ENCODE results near the gene PISD. TPM values are rescaled to one million over a fixed set of nuclear protein-coding genes. Genes with fewer than 3 reads are reported as not detected.

Gene PISD
- total RNA-seq, 4 donors from 2014 or later: 21.8 to 205 (median 42.2) TPM

DNA sequence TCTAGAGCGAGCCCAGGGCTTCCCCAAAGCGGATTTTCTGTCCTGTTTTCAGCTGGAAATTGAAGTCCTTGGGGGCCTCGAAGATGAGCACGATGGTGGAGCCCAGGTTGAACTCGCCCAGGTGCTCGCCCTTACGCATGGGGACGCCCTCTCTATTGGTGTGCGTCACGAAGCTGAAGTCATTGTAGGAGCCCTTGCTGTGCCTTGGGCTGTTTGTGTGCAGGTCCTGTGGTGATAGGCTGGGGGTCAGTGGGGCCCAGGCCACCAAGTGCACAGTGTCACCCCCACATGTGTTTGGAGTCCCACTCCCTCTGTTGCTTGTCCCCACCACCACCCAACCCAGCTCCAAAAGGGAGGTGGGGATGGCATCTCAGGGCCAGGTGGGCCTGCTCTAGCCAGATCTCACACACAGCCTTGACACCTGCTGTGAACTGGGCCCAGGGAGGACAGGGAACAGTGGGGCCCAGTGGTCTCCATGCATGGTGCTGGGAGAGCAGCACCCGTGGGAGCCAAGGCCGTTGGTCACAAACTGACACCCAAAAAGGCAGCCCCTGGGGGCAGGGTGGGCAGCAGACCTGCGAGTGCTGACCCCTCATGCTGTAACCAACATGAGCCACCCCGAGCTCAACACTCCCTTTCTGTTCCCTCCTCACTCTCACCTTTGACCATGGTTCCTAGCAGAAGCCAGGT is 42.3 kb downstream of the PISD start:
- Histone ChIP-seq H3K36me3 (no peaks in the 10 kb centered on the region), H3K4me1 (no peaks in the 10 kb centered on the region), H3K9me3 (no peaks in the 10 kb centered on the region), H3K27ac (no peak overlapping the region), H3K4me3 (no peak overlapping the region), H3K27me3 (no peaks in the 10 kb centered on the region)
- no peak for TF ChIP-seq POLR2A (IDR thresholded peaks at IDR 0.05)
- no peak for TF ChIP-seq CTCF (IDR thresholded peaks at IDR 0.05)
- intact Hi-C loops (cut with DNase I; ENCODE audit: low total_unique reads): no loop called here
- DNase-seq: no peak

DNA sequence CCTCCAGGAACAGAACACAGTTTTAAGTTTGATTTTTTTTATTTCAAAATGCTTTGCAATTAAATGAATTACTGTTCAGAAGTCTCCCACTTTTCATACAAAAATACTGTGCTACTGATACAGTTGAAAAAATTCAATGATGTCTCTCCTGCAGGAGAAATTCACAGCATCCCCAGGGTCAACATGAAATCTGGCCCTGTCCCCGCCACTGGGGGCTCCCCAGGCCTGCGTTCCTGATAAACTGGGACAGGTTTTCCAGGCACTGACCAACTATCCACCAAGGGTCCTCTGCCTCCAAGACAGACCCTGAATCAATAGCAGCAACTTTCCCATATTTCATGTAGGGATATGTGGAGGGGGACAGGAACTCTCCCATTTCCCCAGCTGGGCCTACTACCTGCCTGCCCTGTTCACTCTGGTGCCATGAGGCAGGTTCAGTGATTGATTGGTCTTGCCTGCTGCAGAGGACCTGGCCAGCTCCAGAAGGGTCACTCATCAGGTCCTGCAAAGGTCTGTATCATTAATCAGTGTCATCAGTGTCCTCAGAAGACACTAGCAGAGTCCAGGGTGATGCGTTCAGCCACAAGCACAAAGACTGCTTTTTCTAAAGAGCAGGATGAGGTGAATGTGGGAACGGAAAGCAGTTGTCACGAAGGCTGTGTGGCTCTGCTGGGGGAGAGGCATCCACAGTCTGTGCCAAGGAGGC is 43.4 kb downstream of the PISD start:
- no peak for DNase-seq
- no peak overlapping the region for H3K4me3 ChIP-seq
- H3K27ac ChIP-seq: no peak overlapping the region
- TF ChIP-seq POLR2A (IDR thresholded peaks at IDR 0.05) (no peak), CTCF (IDR thresholded peaks at IDR 0.05) (no peak)
- intact Hi-C loops (cut with DNase I; ENCODE audit: low total_unique reads): no loop called here
- no peaks in the 10 kb centered on the region for H3K4me1 ChIP-seq
- H3K36me3 ChIP-seq: no peaks in the 10 kb centered on the region
- H3K27me3 ChIP-seq: no peaks in the 10 kb centered on the region
- H3K9me3 ChIP-seq: no peaks in the 10 kb centered on the region

GRCh38 chr22:31618057-31618456 is 44.0 kb downstream of the PISD start:
- TF ChIP-seq CTCF (IDR thresholded peaks at IDR 0.05) (no peak), POLR2A (IDR thresholded peaks at IDR 0.05) (no peak)
- Histone ChIP-seq H3K4me1 (no peaks in the 10 kb centered on the region), H3K9me3 (no peaks in the 10 kb centered on the region), H3K36me3 (no peaks in the 10 kb centered on the region), H3K4me3 (no peak overlapping the region), H3K27ac (no peak overlapping the region), H3K27me3 (no peaks in the 10 kb centered on the region)
- intact Hi-C loops (cut with DNase I; ENCODE audit: low total_unique reads): no loop called here
- DNase-seq: no peak

DNA sequence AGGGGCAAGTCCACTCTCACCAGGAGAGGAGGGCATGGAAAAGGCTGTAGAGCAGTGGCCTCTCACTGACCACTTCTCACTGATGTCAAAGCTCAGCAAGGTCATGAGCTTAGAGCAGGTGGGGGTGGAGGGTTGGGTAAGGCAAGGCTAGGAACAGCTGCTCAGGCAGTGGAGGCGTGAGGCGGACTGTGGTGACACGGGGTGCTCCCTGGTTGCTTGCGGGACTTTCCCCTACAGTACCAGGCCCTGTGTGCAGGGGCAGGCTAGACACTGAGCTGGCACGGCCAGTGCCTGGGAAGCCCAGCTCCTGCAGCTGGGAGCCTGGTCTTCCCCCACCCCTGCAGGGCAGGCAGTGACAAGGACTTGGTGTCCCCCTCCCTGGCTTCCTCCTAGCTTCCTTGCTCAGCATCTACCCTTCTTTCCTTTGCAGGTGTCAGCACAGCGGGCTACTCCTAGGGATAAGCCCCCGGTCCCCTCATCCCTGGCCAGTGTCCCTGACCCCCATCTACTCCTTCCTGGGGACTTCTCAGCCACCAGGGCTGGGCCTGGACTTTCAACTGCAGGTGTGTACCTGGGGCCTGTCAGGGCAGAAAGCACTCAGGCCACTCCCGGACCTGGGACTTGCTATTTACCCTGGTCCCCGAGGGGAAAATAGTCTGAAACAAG is 45.6 kb downstream of the PISD start:
- intact Hi-C loops (cut with DNase I; ENCODE audit: low total_unique reads): no loop called here
- H3K4me3 ChIP-seq: no peak overlapping the region
- no peak for DNase-seq
- no peaks in the 10 kb centered on the region for H3K27me3 ChIP-seq
- no peaks in the 10 kb centered on the region for H3K9me3 ChIP-seq
- H3K27ac ChIP-seq: no peak overlapping the region
- H3K4me1 ChIP-seq: no peaks in the 10 kb centered on the region
- no peak for TF ChIP-seq POLR2A (IDR thresholded peaks at IDR 0.05)
- H3K36me3 ChIP-seq: no peaks in the 10 kb centered on the region

DNA sequence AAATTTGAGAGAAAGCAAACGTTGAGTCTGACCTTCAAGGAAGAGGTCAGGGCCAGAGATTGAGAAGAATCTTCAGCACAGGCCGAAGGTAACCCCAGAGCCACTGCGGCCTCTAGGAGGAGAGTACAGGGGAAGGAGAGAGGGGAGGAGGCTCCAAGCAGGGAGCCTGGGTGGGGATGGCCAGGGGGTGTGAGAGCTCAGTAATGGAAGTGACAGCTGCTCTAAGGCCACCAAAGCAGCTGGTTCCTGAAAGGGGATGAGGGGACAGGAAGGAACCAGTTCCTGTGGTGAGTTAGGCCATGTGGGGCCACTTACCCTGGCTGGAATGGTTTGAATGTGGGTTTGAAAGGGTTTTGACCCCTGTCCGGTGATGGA is 46.1 kb downstream of the PISD start:
- DNase-seq: no peak
- Histone ChIP-seq H3K27me3 (no peaks in the 10 kb centered on the region), H3K9me3 (no peaks in the 10 kb centered on the region), H3K27ac (no peak overlapping the region), H3K4me1 (no peaks in the 10 kb centered on the region), H3K4me3 (no peak overlapping the region), H3K36me3 (no peaks in the 10 kb centered on the region)
- no peak for TF ChIP-seq CTCF (IDR thresholded peaks at IDR 0.05)
- no peak for TF ChIP-seq POLR2A (IDR thresholded peaks at IDR 0.05)
- intact Hi-C loops (cut with DNase I; ENCODE audit: low total_unique reads): no loop called here

Measured in uterus (tissue), 4 donors.